Gastroesophageal sphincter (tissue), 3 donors: ENCODE data around the gene BTBD2.

ENCODE experiments used
- EP300 ChIP-seq: sonication (generic); formaldehyde crosslinking; IDR thresholded peaks from one replicate; pipeline ENCODE4 v1.6.1; 2017; ENCODE audit warnings: antibody characterized with exemption, mild to moderate bottlenecking
- POLR2A ChIP-seq, 2 donors: fragments of 450-650 bp; IDR thresholded peaks; one replicate each; pipeline ENCODE4 v1.6.1; 2017; ENCODE audit warnings: antibody characterized with exemption in 2 of 2, mild to moderate bottlenecking in 2 of 2, moderate library complexity in 1 of 2
- POLR2AphosphoS5 ChIP-seq: sonication (generic); formaldehyde crosslinking; IDR thresholded peaks from one replicate; pipeline ENCODE4 v1.6.1; 2017; ENCODE audit warnings: antibody characterized with exemption
- TF ChIP-seq, protein P1 (sequence below), 4 experiments: fragments of 200-600 bp in 2 of 4; fragments of 450-650 bp in 2 of 4; sonication (generic) in 1 of 4; IDR thresholded peaks; one replicate each; pipeline ENCODE4 v1.5.1; 2017 to 2019; ENCODE audit warnings: antibody characterized with exemption in 4 of 4, mild to moderate bottlenecking in 2 of 4, moderate library complexity in 2 of 4

DNA sequence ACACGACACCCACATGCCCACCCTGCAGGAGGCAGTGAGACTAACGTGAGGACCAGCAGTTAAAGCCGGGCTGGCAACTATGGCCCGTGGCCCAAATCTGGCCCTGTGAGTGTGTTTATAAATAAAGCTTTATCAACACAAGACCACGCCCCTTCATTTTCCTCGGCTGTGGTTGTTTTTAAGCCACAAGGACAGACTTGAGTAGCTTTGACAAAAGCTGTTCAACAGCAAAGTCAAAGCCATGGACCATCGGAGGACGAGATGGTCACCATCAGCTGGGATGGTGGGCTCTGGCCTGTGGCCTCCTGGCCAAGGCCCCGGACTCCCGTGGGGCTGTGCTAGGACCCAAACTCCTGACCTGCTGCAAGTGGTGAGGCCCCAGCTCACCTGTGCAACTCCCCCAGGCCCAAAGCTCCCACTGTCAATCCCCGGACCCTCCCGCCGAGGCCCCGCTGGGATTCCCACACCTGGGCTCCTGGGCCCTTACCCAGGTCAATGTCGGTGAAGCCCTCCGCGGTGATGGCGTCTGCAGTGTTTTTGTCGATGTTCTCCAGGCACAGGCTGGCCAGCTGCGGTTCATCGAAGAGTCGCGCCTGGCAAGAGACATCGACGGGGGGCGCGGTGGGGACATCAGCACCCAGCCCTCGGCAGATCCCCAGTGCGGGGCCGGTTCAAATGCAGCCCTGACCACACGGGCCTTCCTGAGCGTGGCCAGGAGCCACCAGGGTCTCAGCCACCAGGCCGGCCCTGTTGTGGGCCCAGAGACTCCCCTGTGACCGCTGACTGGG, 25.1 kb downstream of the BTBD2 start:
- TF ChIP-seq, protein P1, sequence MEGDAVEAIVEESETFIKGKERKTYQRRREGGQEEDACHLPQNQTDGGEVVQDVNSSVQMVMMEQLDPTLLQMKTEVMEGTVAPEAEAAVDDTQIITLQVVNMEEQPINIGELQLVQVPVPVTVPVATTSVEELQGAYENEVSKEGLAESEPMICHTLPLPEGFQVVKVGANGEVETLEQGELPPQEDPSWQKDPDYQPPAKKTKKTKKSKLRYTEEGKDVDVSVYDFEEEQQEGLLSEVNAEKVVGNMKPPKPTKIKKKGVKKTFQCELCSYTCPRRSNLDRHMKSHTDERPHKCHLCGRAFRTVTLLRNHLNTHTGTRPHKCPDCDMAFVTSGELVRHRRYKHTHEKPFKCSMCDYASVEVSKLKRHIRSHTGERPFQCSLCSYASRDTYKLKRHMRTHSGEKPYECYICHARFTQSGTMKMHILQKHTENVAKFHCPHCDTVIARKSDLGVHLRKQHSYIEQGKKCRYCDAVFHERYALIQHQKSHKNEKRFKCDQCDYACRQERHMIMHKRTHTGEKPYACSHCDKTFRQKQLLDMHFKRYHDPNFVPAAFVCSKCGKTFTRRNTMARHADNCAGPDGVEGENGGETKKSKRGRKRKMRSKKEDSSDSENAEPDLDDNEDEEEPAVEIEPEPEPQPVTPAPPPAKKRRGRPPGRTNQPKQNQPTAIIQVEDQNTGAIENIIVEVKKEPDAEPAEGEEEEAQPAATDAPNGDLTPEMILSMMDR (IDR thresholded peaks at IDR 0.05), result no peak
- TF ChIP-seq POLR2A (IDR thresholded peaks at IDR 0.05) (no peak), POLR2AphosphoS5 (no peak), EP300 (no peak)
